T-cell (primary cell): Measurements from ENCODE around the gene GIN1. TPM values are rescaled to one million over a fixed set of nuclear protein-coding genes. Genes with fewer than 3 reads are reported as not detected.
"Not testable (repeated sequence)": the region's sequence is repeated elsewhere in the genome, so short reads cannot be mapped to it uniquely, and the experiment has no call there.

ENCODE experiments used
- ATAC-seq, 4 experiments: fragments of 200-7000 bp in 3 of 4; fragments of 150-1000 bp in 1 of 4; cut with Tn5 transposase; replicated peaks in 1 of 4; 1 replicate in 3 of 4; 2 replicates in 1 of 4; pipeline ENCODE4 v1.10.0; 2021; ENCODE audit warnings: moderate library complexity in 3 of 4, mild to moderate bottlenecking in 2 of 4, moderate number of reproducible peaks in 1 of 4
- CTCF ChIA-PET, 2 donors: fragments of 300-600 bp; sonication (Branson Sonifier 250); formaldehyde crosslinking; loops; one replicate each; lab custom pipeline; 2022; ENCODE audit warnings: antibody characterized with exemption in 2 of 2; lab: Charles Lee
- POLR2A ChIA-PET, 2 donors: fragments of 300-600 bp; sonication (Branson Sonifier 250); formaldehyde crosslinking; loops; one replicate each; lab custom pipeline; 2022; ENCODE audit warnings: antibody characterized with exemption in 2 of 2; lab: Charles Lee
- DNase-seq, 35 experiments: peaks; one replicate each; pipeline versions ENCODE4 v3.0.0 to v3.0.0-alpha.2; 2013 to 2023
- H3K27ac ChIP-seq: one replicate; pipeline ENCODE4 v1.5.1; 2013; ENCODE audit warnings: low read length
- H3K27me3 ChIP-seq, 2 experiments: replicated peaks in 1 of 2; 1 replicate in 1 of 2; 2 replicates in 1 of 2; pipeline versions ENCODE4 v1.6.1 to v1.7.0; 2013; ENCODE audit warnings: low read length in 1 of 2, mixed read lengths in 1 of 2; ENCODE audit not compliant: control insufficient read depth in 2 of 2, insufficient read depth in 2 of 2; ENCODE audit errors: extremely low read depth in 1 of 2
- H3K36me3 ChIP-seq, 2 donors: 1 replicate in 1 of 2; 2 replicates in 1 of 2; pipeline versions ENCODE4 v1.6.1 to v1.7.0; 2013; ENCODE audit warnings: low read length in 1 of 2; ENCODE audit not compliant: control insufficient read depth in 2 of 2, insufficient read depth in 1 of 2; ENCODE audit errors: extremely low read depth in 1 of 2
- H3K4me1 ChIP-seq, 2 experiments: 1 replicate in 1 of 2; 2 replicates in 1 of 2; pipeline versions ENCODE4 v1.6.1 to v1.7.0; 2013; ENCODE audit warnings: low read length in 2 of 2, mixed read lengths in 1 of 2; ENCODE audit not compliant: insufficient read depth in 2 of 2, control insufficient read depth in 1 of 2; ENCODE audit errors: extremely low read depth in 1 of 2
- H3K4me3 ChIP-seq, 2 donors: 1 replicate in 1 of 2; 2 replicates in 1 of 2; pipeline versions ENCODE4 v1.5.1 to v1.7.0; 2013; ENCODE audit warnings: mild to moderate bottlenecking in 2 of 2, low read length in 1 of 2, moderate library complexity in 1 of 2; ENCODE audit not compliant: control insufficient read depth in 1 of 2; ENCODE audit errors: extremely low read depth in 1 of 2
- H3K9me3 ChIP-seq: 2 replicates; pipeline ENCODE4 v1.7.0; 2013
- H3K27ac Mint-ChIP-seq, 2 donors: one replicate each; pipeline ENCODE4 v1.8.0; 2020 to 2021; ENCODE audit warnings: mild to moderate bottlenecking in 2 of 2, mixed read lengths in 2 of 2
- H3K27me3 Mint-ChIP-seq, 2 donors: one replicate each; pipeline ENCODE4 v1.8.0; 2021 to 2022; ENCODE audit warnings: mixed read lengths in 2 of 2
- H3K36me3 Mint-ChIP-seq: one replicate; pipeline ENCODE4 v1.8.0; 2021; ENCODE audit warnings: mixed read lengths
- H3K4me1 Mint-ChIP-seq, 3 donors: one replicate each; pipeline ENCODE4 v1.8.0; 2020 to 2022; ENCODE audit warnings: mixed read lengths in 3 of 3, mild to moderate bottlenecking in 1 of 3
- H3K4me3 Mint-ChIP-seq, 3 donors: one replicate each; pipeline ENCODE4 v1.8.0; 2020 to 2022; ENCODE audit warnings: mild to moderate bottlenecking in 3 of 3, mixed read lengths in 3 of 3, moderate library complexity in 3 of 3
- H3K9me3 Mint-ChIP-seq, 3 donors: one replicate each; pipeline ENCODE4 v1.8.0; 2020 to 2022; ENCODE audit warnings: mixed read lengths in 3 of 3
- WGBS: methylation state at CpG from one replicate; pipeline ENCODE4 v1.1.5; 2013; ENCODE audit warnings: missing lambda C conversion rate; ENCODE audit not compliant: insufficient coverage; 5-methylcytosine and 5-hydroxymethylcytosine counted together
- total RNA-seq, 35 experiments: library from RNA in 6 of 35; stranded (reverse) in 6 of 35; fragments of 120-200 nt in 1 of 35; gene quantifications; one replicate each; pipeline versions ENCODE4 v1.2.1 to v1.2.4 and lab custom pipeline; 2013 to 2026

GIN1 gene, protein sequence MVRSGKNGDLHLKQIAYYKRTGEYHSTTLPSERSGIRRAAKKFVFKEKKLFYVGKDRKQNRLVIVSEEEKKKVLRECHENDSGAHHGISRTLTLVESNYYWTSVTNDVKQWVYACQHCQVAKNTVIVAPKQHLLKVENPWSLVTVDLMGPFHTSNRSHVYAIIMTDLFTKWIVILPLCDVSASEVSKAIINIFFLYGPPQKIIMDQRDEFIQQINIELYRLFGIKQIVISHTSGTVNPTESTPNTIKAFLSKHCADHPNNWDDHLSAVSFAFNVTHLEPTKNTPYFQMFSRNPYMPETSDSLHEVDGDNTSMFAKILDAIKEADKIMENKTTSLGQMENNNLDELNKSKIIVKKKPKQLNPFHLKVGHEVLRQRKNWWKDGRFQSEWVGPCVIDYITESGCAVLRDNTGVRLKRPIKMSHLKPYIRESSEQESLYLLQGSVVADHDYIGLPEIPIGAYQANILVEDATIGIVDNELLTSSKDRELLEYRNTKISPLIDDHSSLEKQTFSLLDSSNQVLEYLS
- 10 to 100 TPM in 3 of 5 donors, 1 to 10 TPM in 2; 2.6 to 18.8 (median 11.8) TPM for total RNA-seq
- total RNA-seq (2013) = 16.0 TPM
- total RNA-seq (lab: John Stamatoyannopoulos, UW) = 6.1 to 28.7 (median 13.1) reads per million in 29 experiments

- under 1% methylated on average over 41 of the region's 46 CpGs for WGBS
- ChIA-PET POLR2A (interaction anchor here (0.5 to 1.4 kb wide), 4 partner anchors 11 to 357 kb away, joined by 3 read pairs; no protein-coding TSS in a partner anchor), CTCF (interaction anchor here (0.5 to 2.3 kb wide), 11 partner anchors 9 to 439 kb away, joined by 3 to 11 read pairs (median 4); partner anchors contain the start of gene MACIR (in 1 of the 2))
- Mint-ChIP-seq H3K4me1 (peaks cover 62 to 77% (median 65%) of the 10 kb centered on the region in 3 donors), H3K4me3 (peak within 1 kb of the TSS; percentile 91 to 99 (median 94)), H3K9me3 (no peaks in the 10 kb centered on the region), H3K27me3 (no peaks in the 10 kb centered on the region), H3K27ac (peak within 1 kb of the TSS; percentile 99 to 100), H3K36me3 (peaks cover 23% of the 10 kb centered on the region)
- H3K9me3 ChIP-seq = no peaks in the 10 kb centered on the region
- no peaks in the 10 kb centered on the region for H3K27me3 ChIP-seq
- no peaks in the 10 kb centered on the region for H3K36me3 ChIP-seq
- peaks cover 12 to 19% of the 10 kb centered on the region in 2 experiments for H3K4me1 ChIP-seq
- peak within 1 kb of the TSS; percentile 88 for H3K27ac ChIP-seq
- DNase-seq = peak; percentile 91 to 99 (median 97)
- ATAC-seq = peak; percentile 89 to 95 (median 92)
- H3K4me3 ChIP-seq = peak within 1 kb of the TSS; percentile 73 to 94
These were observed at the start of gene GIN1, which contains the start of gene PPIP5K2 for GRCh38 chr5:103119765-103120606. GIN1 (minus strand) TSS chr5:103120138; CDS start chr5:103108707, 11,431 bp downstream. PPIP5K2 (plus strand) TSS chr5:103120301; CDS start chr5:103129590, 9,289 bp downstream.

- peaks cover 42% of the 10 kb centered on the region for H3K36me3 Mint-ChIP-seq
- DNase-seq (no peak), ATAC-seq (no peak)
- no peaks in the 10 kb centered on the region for H3K9me3 Mint-ChIP-seq
- Histone ChIP-seq H3K9me3 (no peaks in the 10 kb centered on the region), H3K4me1 (no peaks in the 10 kb centered on the region), H3K4me3 (no peak overlapping the region), H3K27ac (no peak overlapping the region), H3K27me3 (no peaks in the 10 kb centered on the region), H3K36me3 (peaks cover 0 to 20% of the 10 kb centered on the region in 2 donors)
- ChIA-PET CTCF (interaction anchor here in 1 of 2 donors (1.6 kb wide), 1 partner anchor 27 kb away, joined by 3 read pairs; no protein-coding TSS in a partner anchor), POLR2A (no interaction called here)
- H3K27me3 Mint-ChIP-seq = no peaks in the 10 kb centered on the region
- H3K4me1 Mint-ChIP-seq = no peaks in the 10 kb centered on the region
- H3K27ac Mint-ChIP-seq = no peak overlapping the region
- no peak overlapping the region for H3K4me3 Mint-ChIP-seq
These were observed 46.8 kb upstream of the GIN1 start for GRCh38 chr5:103166706-103167105.

DNA sequence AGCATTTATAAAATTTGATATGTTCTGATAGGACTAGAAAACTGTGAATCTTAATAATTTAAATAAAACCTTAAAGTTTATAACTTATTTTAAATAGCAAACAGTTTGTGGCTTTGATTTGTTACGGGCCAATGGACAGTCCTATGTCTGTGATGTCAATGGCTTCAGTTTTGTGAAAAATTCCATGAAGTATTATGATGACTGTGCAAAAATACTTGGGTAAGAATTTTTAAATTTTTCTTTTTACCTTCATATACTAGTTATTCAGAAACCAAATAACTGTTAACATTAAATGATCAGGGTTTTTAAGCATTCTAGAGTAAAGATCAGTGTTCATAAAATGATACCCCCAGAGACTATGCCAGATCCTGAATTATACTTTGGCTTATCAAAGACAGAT, 31.2 kb upstream of the GIN1 start:
- Mint-ChIP-seq H3K27ac (no peak overlapping the region), H3K4me1 (no peaks in the 10 kb centered on the region), H3K36me3 (peaks cover 27% of the 10 kb centered on the region), H3K9me3 (no peaks in the 10 kb centered on the region), H3K4me3 (no peak overlapping the region), H3K27me3 (no peaks in the 10 kb centered on the region)
- WGBS = no CpG with 5 or more reads among the region's 1 CpG
- H3K27me3 ChIP-seq = no peaks in the 10 kb centered on the region
- DNase-seq = no peak
- H3K4me1 ChIP-seq = no peaks in the 10 kb centered on the region
- ATAC-seq = no peak
- no peak overlapping the region for H3K27ac ChIP-seq
- CTCF ChIA-PET = no interaction called here
- H3K4me3 ChIP-seq = no peak overlapping the region
- H3K36me3 ChIP-seq = peaks cover 5 to 22% of the 10 kb centered on the region in 2 donors
- POLR2A ChIA-PET = no interaction called here
- no peaks in the 10 kb centered on the region for H3K9me3 ChIP-seq

- WGBS = no CpG with 5 or more reads among the region's 1 CpG
- CTCF ChIA-PET = no interaction called here
These were observed 28.3 kb upstream of the GIN1 start for GRCh38 chr5:103148213-103148612.

GRCh38 chr5:103145196-103145595, 25.3 kb upstream of the GIN1 start:
- H3K4me3 Mint-ChIP-seq = no peak overlapping the region
- H3K27ac Mint-ChIP-seq = no peak overlapping the region
- no peaks in the 10 kb centered on the region for H3K4me1 ChIP-seq
- H3K4me3 ChIP-seq = no peak overlapping the region
- peaks cover 19% of the 10 kb centered on the region for H3K36me3 Mint-ChIP-seq
- DNase-seq (no peak), ATAC-seq (no peak)
- CTCF ChIA-PET = interaction anchor here in 1 of 2 donors (0.7 to 1.4 kb wide), 4 partner anchors 17 to 850 kb away, joined by 3 to 4 read pairs (median 3); no protein-coding TSS in a partner anchor
- POLR2A ChIA-PET = interaction anchor here in 1 of 2 donors (0.5 kb wide), 1 partner anchor 363 kb away, joined by 4 read pairs; no protein-coding TSS in a partner anchor
- no peaks in the 10 kb centered on the region for H3K27me3 Mint-ChIP-seq
- no peaks in the 10 kb centered on the region for H3K27me3 ChIP-seq
- peaks cover 0 to 5% (median 0%) of the 10 kb centered on the region in 3 donors for H3K4me1 Mint-ChIP-seq
- H3K9me3 ChIP-seq = no peaks in the 10 kb centered on the region
- peaks cover under 1 to 5% of the 10 kb centered on the region in 2 donors for H3K36me3 ChIP-seq
- H3K9me3 Mint-ChIP-seq = no peaks in the 10 kb centered on the region
- H3K27ac ChIP-seq = no peak overlapping the region

More at GRCh38 chr5:103148213-103148612, 28.3 kb upstream of the GIN1 start:
- no peak overlapping the region for H3K27ac Mint-ChIP-seq
- Histone ChIP-seq H3K4me1 (no peaks in the 10 kb centered on the region), H3K4me3 (no peak overlapping the region), H3K27me3 (no peaks in the 10 kb centered on the region), H3K36me3 (peaks cover 5 to 12% of the 10 kb centered on the region in 2 donors), H3K27ac (no peak overlapping the region), H3K9me3 (no peaks in the 10 kb centered on the region)
- DNase-seq = no peak
- ATAC-seq = no peak
- POLR2A ChIA-PET = no interaction called here
- peaks cover 14% of the 10 kb centered on the region for H3K36me3 Mint-ChIP-seq
- peaks cover 0 to 5% (median 0%) of the 10 kb centered on the region in 3 donors for H3K4me1 Mint-ChIP-seq
- H3K4me3 Mint-ChIP-seq = no peak overlapping the region
- H3K27me3 Mint-ChIP-seq = no peaks in the 10 kb centered on the region
- no peaks in the 10 kb centered on the region for H3K9me3 Mint-ChIP-seq

GRCh38 chr5:103142132-103142531, 22.2 kb upstream of the GIN1 start:
- WGBS = 99% methylated on average over 12 of the region's 25 CpGs
- H3K27me3 Mint-ChIP-seq, H3K9me3 Mint-ChIP-seq, H3K9me3 ChIP-seq, H3K27ac Mint-ChIP-seq, H3K4me1 Mint-ChIP-seq, H3K4me3 Mint-ChIP-seq, H3K27me3 ChIP-seq, POLR2A ChIA-PET, H3K4me3 ChIP-seq, DNase-seq, H3K36me3 ChIP-seq, H3K4me1 ChIP-seq, ATAC-seq, H3K27ac ChIP-seq: not testable (repeated sequence)
- CTCF ChIA-PET = interaction anchor here in 1 of 2 donors (0.8 kb wide), 1 partner anchor 360 kb away, joined by 3 read pairs; no protein-coding TSS in a partner anchor
- peaks cover 26% of the 10 kb centered on the region for H3K36me3 Mint-ChIP-seq
